Measurements from ENCODE around the gene FAM72D. TPM values are rescaled to one million over a fixed set of nuclear protein-coding genes. Genes with fewer than 3 reads are reported as not detected.
"Not testable (repeated sequence)": the region's sequence is repeated elsewhere in the genome, so short reads cannot be mapped to it uniquely, and the experiment has no call there.

Gene FAM72D
- total and polyA plus RNA-seq, 2 experiments from 2014 or later = 8.2 to 14.7 TPM

DNA sequence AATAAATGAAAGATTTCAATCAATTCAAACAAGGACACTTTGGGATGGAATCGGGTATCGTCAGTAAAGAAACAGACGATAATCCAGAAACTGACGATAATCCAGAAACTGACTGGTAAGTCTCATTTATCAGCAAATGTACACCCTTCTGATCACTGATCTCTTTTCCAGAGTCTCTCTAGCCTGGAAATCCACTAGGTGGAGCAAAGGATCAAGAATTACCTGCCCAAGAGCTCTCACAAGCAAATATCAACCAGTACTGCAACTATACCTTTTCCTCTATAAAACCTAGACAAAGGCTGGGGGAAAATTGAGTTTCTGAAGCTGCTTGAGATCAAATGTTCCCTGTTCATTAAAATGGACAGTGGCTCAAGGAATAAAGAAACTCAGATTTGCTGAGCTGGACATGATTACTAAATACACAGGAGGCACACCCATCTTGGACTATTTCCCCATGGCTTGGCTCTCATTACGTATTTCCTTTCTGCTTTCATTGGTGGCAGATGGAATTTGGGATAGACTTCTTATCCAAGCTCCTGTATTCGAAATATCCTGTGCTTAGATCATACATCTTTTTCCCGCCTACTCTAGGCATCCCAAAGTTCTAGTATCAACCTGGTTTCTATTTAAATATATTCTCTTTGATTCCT lies 28.3 kb downstream of the FAM72D start:
- not testable (repeated sequence) for H4K20me1 ChIP-seq (replicated peaks; ENCODE audit: insufficient read depth); H3K27me3 Mint-ChIP-seq (ENCODE audit: insufficient read depth, low read depth, poor library complexity); H3K27ac ChIP-seq (ENCODE audit: low read depth); H3K9me2 ChIP-seq (ENCODE audit: insufficient read depth); H3K36me3 Mint-ChIP-seq (ENCODE audit: low read depth); DNase-seq (ENCODE audit: low spot score); H3K27me3 ChIP-seq (ENCODE audit: insufficient read depth); H3K4me1 ChIP-seq (ENCODE audit: insufficient read depth); H3K9me3 Mint-ChIP-seq; H3K36me3 ChIP-seq (ENCODE audit: insufficient read depth); H3K4me2 ChIP-seq; H3F3A ChIP-seq (replicated peaks; ENCODE audit: low read depth); H3K79me2 ChIP-seq (replicated peaks; ENCODE audit: insufficient read depth); H3K4me3 ChIP-seq; H3K27ac Mint-ChIP-seq; H3K4me1 Mint-ChIP-seq; H3K4me3 Mint-ChIP-seq; H2AFZ ChIP-seq
- ATAC-seq = peak; percentile 66

- H4K20me1 ChIP-seq (replicated peaks; ENCODE audit: insufficient read depth); H3K36me3 ChIP-seq (ENCODE audit: insufficient read depth); H3K27me3 Mint-ChIP-seq (ENCODE audit: insufficient read depth, low read depth, poor library complexity); H3K79me2 ChIP-seq (replicated peaks; ENCODE audit: insufficient read depth); H3K4me1 ChIP-seq (ENCODE audit: insufficient read depth); H3K9me3 Mint-ChIP-seq; H3K27ac Mint-ChIP-seq; H3K4me2 ChIP-seq; H3K27me3 ChIP-seq (ENCODE audit: insufficient read depth); H2AFZ ChIP-seq; H3K4me1 Mint-ChIP-seq; ATAC-seq; H3K9me2 ChIP-seq (ENCODE audit: insufficient read depth); H3K4me3 Mint-ChIP-seq; H3K4me3 ChIP-seq; H3K27ac ChIP-seq (ENCODE audit: low read depth); H3F3A ChIP-seq (replicated peaks; ENCODE audit: low read depth); H3K36me3 Mint-ChIP-seq (ENCODE audit: low read depth); DNase-seq (ENCODE audit: low spot score): not testable (repeated sequence)
Observed at GRCh38 chr1:145125112-145125511, 29.3 kb downstream of the FAM72D start.

GRCh38 chr1:145127144-145127543 lies 31.4 kb downstream of the FAM72D start:
- not testable (repeated sequence) for H2AFZ ChIP-seq; H3K36me3 Mint-ChIP-seq (ENCODE audit: low read depth); DNase-seq (ENCODE audit: low spot score); H3K27ac Mint-ChIP-seq; H3K4me2 ChIP-seq; H3K27ac ChIP-seq (ENCODE audit: low read depth); H4K20me1 ChIP-seq (replicated peaks; ENCODE audit: insufficient read depth); H3K27me3 ChIP-seq (ENCODE audit: insufficient read depth); H3K4me1 ChIP-seq (ENCODE audit: insufficient read depth); H3K9me3 Mint-ChIP-seq; H3K79me2 ChIP-seq (replicated peaks; ENCODE audit: insufficient read depth); H3K4me3 Mint-ChIP-seq; H3F3A ChIP-seq (replicated peaks; ENCODE audit: low read depth); H3K4me1 Mint-ChIP-seq; H3K27me3 Mint-ChIP-seq (ENCODE audit: insufficient read depth, low read depth, poor library complexity); H3K36me3 ChIP-seq (ENCODE audit: insufficient read depth); H3K9me2 ChIP-seq (ENCODE audit: insufficient read depth); ATAC-seq; H3K4me3 ChIP-seq

DNA sequence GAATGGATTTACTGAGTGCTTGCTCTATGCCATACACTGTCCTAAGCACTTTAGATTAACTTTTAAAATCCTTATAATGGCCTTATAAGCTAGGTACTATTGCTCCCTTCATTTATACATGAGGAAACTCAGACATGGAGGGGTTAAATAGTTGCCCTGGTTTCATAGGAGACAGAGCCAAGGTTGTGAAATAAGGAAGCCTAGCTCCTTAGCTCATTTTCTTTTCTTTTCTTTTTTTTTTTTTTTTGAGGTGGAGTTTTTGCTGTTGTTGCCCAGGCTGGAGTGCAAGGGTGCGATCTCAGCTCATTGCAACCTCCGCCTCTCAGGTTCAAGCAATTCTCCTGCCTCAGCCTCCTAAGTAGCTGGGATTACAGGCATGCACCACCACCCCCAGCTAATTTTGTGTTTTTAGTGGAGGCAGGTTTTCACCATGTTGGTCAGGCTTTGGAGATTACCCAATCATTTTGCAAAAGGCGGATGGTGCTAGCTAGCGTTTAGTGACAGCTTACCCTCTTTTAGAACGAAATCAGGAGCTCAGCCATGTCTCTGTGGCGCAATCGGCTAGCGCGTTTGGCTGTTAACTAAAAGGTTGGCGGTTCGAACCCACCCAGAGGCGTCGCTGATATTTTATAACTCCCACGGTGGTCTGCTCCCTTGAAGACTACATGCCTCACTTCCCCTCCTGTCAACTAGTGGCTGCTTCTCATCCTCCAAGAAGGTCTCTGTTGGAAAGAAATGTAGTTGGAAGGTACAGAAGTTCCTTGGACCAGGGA lies 33.1 kb downstream of the FAM72D start:
- not testable (repeated sequence) for H3K4me3 Mint-ChIP-seq; H3K9me2 ChIP-seq (ENCODE audit: insufficient read depth); H3K4me2 ChIP-seq; H2AFZ ChIP-seq; H3K27me3 ChIP-seq (ENCODE audit: insufficient read depth); H3F3A ChIP-seq (replicated peaks; ENCODE audit: low read depth); H3K27ac Mint-ChIP-seq; H3K36me3 ChIP-seq (ENCODE audit: insufficient read depth); H3K27me3 Mint-ChIP-seq (ENCODE audit: insufficient read depth, low read depth, poor library complexity); H3K4me1 Mint-ChIP-seq; H3K27ac ChIP-seq (ENCODE audit: low read depth); H3K9me3 Mint-ChIP-seq; H4K20me1 ChIP-seq (replicated peaks; ENCODE audit: insufficient read depth); H3K4me1 ChIP-seq (ENCODE audit: insufficient read depth); H3K4me3 ChIP-seq; H3K36me3 Mint-ChIP-seq (ENCODE audit: low read depth); H3K79me2 ChIP-seq (replicated peaks; ENCODE audit: insufficient read depth)
- DNase-seq (ENCODE audit: low spot score) (peak; percentile 34), ATAC-seq (peak; percentile 81)

DNA sequence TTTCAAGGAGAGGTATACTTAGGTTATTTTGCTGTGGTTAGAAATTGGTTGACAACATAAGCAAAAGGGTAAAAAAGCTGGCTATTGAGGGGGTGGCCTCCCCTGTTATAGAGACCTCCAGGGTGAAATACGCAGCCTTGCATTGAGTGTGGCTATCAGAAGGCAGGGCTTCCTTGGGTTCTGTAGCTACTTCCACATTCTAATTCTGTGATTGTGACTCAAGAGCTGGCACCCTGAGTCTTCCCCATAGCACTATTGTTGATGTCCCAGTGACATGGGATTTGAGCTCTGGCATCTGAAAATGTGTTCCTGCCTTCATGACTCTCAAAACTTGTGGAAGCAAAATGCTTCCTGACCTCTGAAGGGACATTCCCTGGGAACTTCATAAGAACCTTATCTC lies 38.7 kb downstream of the FAM72D start:
- H3K27ac Mint-ChIP-seq; H3K36me3 ChIP-seq (ENCODE audit: insufficient read depth); H3K9me3 Mint-ChIP-seq; H3K36me3 Mint-ChIP-seq (ENCODE audit: low read depth); H3K4me1 ChIP-seq (ENCODE audit: insufficient read depth); H3K9me2 ChIP-seq (ENCODE audit: insufficient read depth); DNase-seq (ENCODE audit: low spot score); ATAC-seq; H3F3A ChIP-seq (replicated peaks; ENCODE audit: low read depth); H3K4me3 Mint-ChIP-seq; H3K4me2 ChIP-seq; H3K27ac ChIP-seq (ENCODE audit: low read depth); H3K27me3 Mint-ChIP-seq (ENCODE audit: insufficient read depth, low read depth, poor library complexity); H2AFZ ChIP-seq; H3K79me2 ChIP-seq (replicated peaks; ENCODE audit: insufficient read depth); H3K4me3 ChIP-seq; H3K4me1 Mint-ChIP-seq; H3K27me3 ChIP-seq (ENCODE audit: insufficient read depth); H4K20me1 ChIP-seq (replicated peaks; ENCODE audit: insufficient read depth): not testable (repeated sequence)

DNA sequence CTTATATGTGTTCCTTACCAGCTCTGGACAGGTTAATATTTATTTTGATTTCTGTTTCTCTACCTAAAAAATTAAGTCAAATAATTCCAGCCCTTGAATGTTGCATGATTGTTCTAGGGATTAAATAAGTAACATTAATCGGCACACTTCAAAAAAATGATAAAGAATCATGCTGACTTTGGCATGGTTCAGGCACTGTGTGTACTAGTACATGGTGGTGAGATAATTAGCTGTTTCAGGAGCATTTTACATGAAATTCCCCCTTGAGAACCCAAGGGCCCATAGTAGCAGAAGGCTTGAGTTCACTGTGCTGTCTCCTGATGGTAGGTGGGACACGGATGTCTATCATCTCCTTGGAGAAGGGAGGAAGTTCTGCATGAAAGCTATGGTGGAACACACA lies 44.8 kb downstream of the FAM72D start:
- H3K9me3 Mint-ChIP-seq; ATAC-seq; H3K27ac ChIP-seq (ENCODE audit: low read depth); H3K27ac Mint-ChIP-seq; H4K20me1 ChIP-seq (replicated peaks; ENCODE audit: insufficient read depth); H2AFZ ChIP-seq; H3K4me1 ChIP-seq (ENCODE audit: insufficient read depth); H3K36me3 Mint-ChIP-seq (ENCODE audit: low read depth); H3K4me3 ChIP-seq; H3K4me2 ChIP-seq; H3K9me2 ChIP-seq (ENCODE audit: insufficient read depth); H3K27me3 Mint-ChIP-seq (ENCODE audit: insufficient read depth, low read depth, poor library complexity); H3F3A ChIP-seq (replicated peaks; ENCODE audit: low read depth); DNase-seq (ENCODE audit: low spot score); H3K4me3 Mint-ChIP-seq; H3K27me3 ChIP-seq (ENCODE audit: insufficient read depth); H3K36me3 ChIP-seq (ENCODE audit: insufficient read depth); H3K79me2 ChIP-seq (replicated peaks; ENCODE audit: insufficient read depth); H3K4me1 Mint-ChIP-seq: not testable (repeated sequence)

Data from GM23338 (cell line).